GM23248 (cell line): ENCODE measurements around the gene NECTIN3.

Experiments used
- EZH2 ChIP-seq: fragments of 200-600 bp; sonication (generic); IDR thresholded peaks from 2 replicates; pipeline ENCODE4 v1.6.1; 2018; ENCODE audit warnings: antibody characterized with exemption, mild to moderate bottlenecking; ENCODE audit not compliant: insufficient read depth, poor library complexity, severe bottlenecking
- EZH2phosphoT487 ChIP-seq: fragments of 200-600 bp; sonication (generic); IDR thresholded peaks from 2 replicates; pipeline ENCODE4 v1.6.1; 2018; ENCODE audit warnings: antibody characterized with exemption, moderate library complexity, mild to moderate bottlenecking, low read depth; ENCODE audit not compliant: insufficient read depth

DNA sequence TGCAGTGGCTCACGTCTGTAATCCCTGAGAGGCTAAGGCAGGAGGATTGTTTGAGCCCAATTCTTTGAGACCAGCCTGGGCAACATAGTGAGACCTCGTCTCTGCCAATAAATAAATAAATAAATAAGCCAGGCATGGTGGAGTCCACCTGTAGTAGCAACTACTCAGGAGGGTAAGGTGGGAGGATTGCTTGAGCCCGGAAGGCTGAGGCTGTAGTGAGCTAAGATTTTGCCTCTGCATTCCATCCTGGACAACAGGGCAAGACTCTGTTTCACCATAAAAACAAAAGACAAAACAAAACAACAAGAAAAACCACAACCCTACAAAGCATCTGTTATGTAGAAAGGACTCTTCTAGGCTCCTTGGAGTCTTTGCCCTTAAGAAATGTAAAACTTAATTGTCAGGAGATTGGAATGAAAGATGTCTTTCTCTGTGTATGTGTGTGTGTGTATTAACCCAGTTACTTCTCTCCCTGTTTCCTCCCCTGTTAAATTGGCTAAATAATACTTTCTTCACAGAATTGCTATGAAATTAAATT is 9.5 kb downstream of the NECTIN3 start:
- TF ChIP-seq EZH2 (no peak), EZH2phosphoT487 (no peak)
